Loucy (cell line): ENCODE data around the gene UBE2J2.

Experiments
- H2AFZ ChIP-seq: fragments of 200-600 bp; sonication (generic); 2 replicates; pipeline ENCODE4 v1.6.0; 2016; ENCODE audit warnings: antibody characterized with exemption, mild to moderate bottlenecking, low read length, moderate library complexity
- H3F3A ChIP-seq: fragments of 200-600 bp; 2 replicates; pipeline ENCODE4 v1.6.0; 2016; ENCODE audit warnings: antibody characterized with exemption, low read depth, mild to moderate bottlenecking
- H3K27me3 ChIP-seq: fragments of 200-600 bp; sonication (generic); 2 replicates; pipeline ENCODE4 v1.6.1; 2014; ENCODE audit warnings: low read length, mild to moderate bottlenecking; ENCODE audit not compliant: insufficient read depth, poor library complexity, severe bottlenecking
- H3K36me3 ChIP-seq: fragments of 200-600 bp; sonication (generic); 2 replicates; pipeline ENCODE4 v1.6.1; 2016; ENCODE audit warnings: low read length; ENCODE audit not compliant: insufficient read depth
- H3K4me1 ChIP-seq: fragments of 200-600 bp; sonication (generic); 2 replicates; pipeline ENCODE4 v1.5.1; 2014; ENCODE audit warnings: low read length, mild to moderate bottlenecking; ENCODE audit not compliant: insufficient read depth, poor library complexity, severe bottlenecking
- H3K4me2 ChIP-seq: fragments of 200-600 bp; sonication (generic); 2 replicates; pipeline ENCODE4 v1.6.0; 2014; ENCODE audit warnings: antibody characterized with exemption, low read length, low read depth, mild to moderate bottlenecking; ENCODE audit not compliant: poor library complexity, severe bottlenecking
- H3K4me3 ChIP-seq: fragments of 200-600 bp; sonication (generic); 2 replicates; pipeline ENCODE4 v1.5.1; 2014; ENCODE audit warnings: low read length, mild to moderate bottlenecking, mixed read lengths; ENCODE audit not compliant: poor library complexity, severe bottlenecking
- H3K79me2 ChIP-seq: fragments of 200-600 bp; sonication (generic); 2 replicates; pipeline ENCODE4 v1.6.1; 2014; ENCODE audit warnings: low read length; ENCODE audit not compliant: insufficient read depth
- H3K9ac ChIP-seq: fragments of 200-600 bp; sonication (generic); 2 replicates; pipeline ENCODE4 v1.6.0; 2014; ENCODE audit warnings: mild to moderate bottlenecking, low read depth, low read length, moderate library complexity; ENCODE audit not compliant: poor library complexity, severe bottlenecking
- H3K9me2 ChIP-seq: fragments of 200-600 bp; sonication (generic); replicated peaks from 2 replicates; pipeline ENCODE4 v1.6.1; 2016; ENCODE audit warnings: low read depth, low read length, mixed read lengths
- H3K9me3 ChIP-seq: fragments of 200-600 bp; sonication (generic); 2 replicates; pipeline ENCODE4 v1.6.1; 2014; ENCODE audit warnings: mild to moderate bottlenecking, antibody characterized with exemption, low read length, low read depth; ENCODE audit not compliant: insufficient read depth
- H4K20me1 ChIP-seq: fragments of 200-600 bp; sonication (generic); 2 replicates; pipeline ENCODE4 v1.6.0; 2014; ENCODE audit warnings: antibody characterized with exemption, low read length, mild to moderate bottlenecking; ENCODE audit not compliant: insufficient read depth, poor library complexity, severe bottlenecking
- CTCF ChIP-seq: fragments of 200-600 bp; sonication (generic); conservative IDR thresholded peaks from 2 replicates; pipeline ENCODE4 v1.5.1; 2014; ENCODE audit warnings: mild to moderate bottlenecking, antibody characterized with exemption, low read length
- EZH2phosphoT487 ChIP-seq: fragments of 200-600 bp; IDR thresholded peaks from 2 replicates; pipeline ENCODE4 v1.6.1; 2018; ENCODE audit warnings: antibody characterized with exemption, mild to moderate bottlenecking, moderate library complexity, borderline replicate concordance

The UBE2J2 gene

GRCh38 chr1:1204425-1204920, 69.2 kb downstream of the UBE2J2 start:
- Histone ChIP-seq H3K79me2 (no peaks in the 10 kb centered on the region), H2AFZ (no peak overlapping the region), H4K20me1 (no peaks in the 10 kb centered on the region), H3K9me3 (no peaks in the 10 kb centered on the region), H3F3A (0 out of 2 replicates have a peak, but pooled peaks cover 3% of the 10 kb centered on the region), H3K4me3 (no peak overlapping the region), H3K4me2 (no peak overlapping the region), H3K9ac (no peak overlapping the region), H3K9me2 (no peaks in the 10 kb centered on the region), H3K27me3 (no peaks in the 10 kb centered on the region), H3K36me3 (no peaks in the 10 kb centered on the region), H3K4me1 (peaks cover 37% of the 10 kb centered on the region)
- no peak for TF ChIP-seq EZH2phosphoT487
- TF ChIP-seq CTCF: no peak
